Measurements from ENCODE around the gene HEXIM2.

The HEXIM2 gene

GRCh38 chr17:45150911-45151809, 10.5 kb upstream of the HEXIM2 start (continued):
- TF ChIP-seq ZBTB26 (tag by site-specific recombination; optimal IDR thresholded peaks at IDR 0.05) (no peak), MZF1 (tag by site-specific recombination; IDR thresholded peaks at IDR 0.05; ENCODE audit: borderline replicate concordance) (peak; percentile 29; the same call in 1 of the 2 replicates), ZNF433 (tag by site-specific recombination; IDR thresholded peaks at IDR 0.05; ENCODE audit: low read depth) (no peak), ZNF596 (tag by site-specific recombination; IDR thresholded peaks at IDR 0.05) (no peak), KLF17 (tag by site-specific recombination; IDR thresholded peaks at IDR 0.05) (no peak)

GRCh38 chr17:45155029-45155428, 6.6 kb upstream of the HEXIM2 start:
- CTCF ChIA-PET = interaction anchor here (1.3 to 10.8 kb wide), 3 partner anchors 20 to 231 kb away, joined by 3 to 209 read pairs (median 81); partner anchors contain the start of genes ACBD4 and PLCD3
- H3K4me3 ChIP-seq (ENCODE audit: low read depth, low read length) = no peak overlapping the region
- peaks cover 0 to 3% of the 10 kb centered on the region in 2 experiments; a peak in 1 of 3 replicates for H3K36me3 ChIP-seq (ENCODE audit: control insufficient read depth in 2 of 2, insufficient read depth in 1 of 2, low read length in 2 of 2)
- H3K9me3 ChIP-seq (ENCODE audit: control insufficient read depth, insufficient read depth, low read depth, low read length) = no peaks in the 10 kb centered on the region
- POLR2A ChIA-PET = interaction anchor here (0.7 to 1.4 kb wide), 7 partner anchors 13 to 1000 kb away, joined by 3 to 10 read pairs (median 5); partner anchors contain the start of genes ACBD4 and MAP3K14
- no peak overlapping the region for H3K27ac ChIP-seq (ENCODE audit: extremely low read depth, low read depth, low read length)
- H3K4me1 ChIP-seq (ENCODE audit: control insufficient read depth, insufficient read depth, low read length) = peaks cover 19% of the 10 kb centered on the region
- TF ChIP-seq ZNF621 (tag by site-specific recombination; IDR thresholded peaks at IDR 0.05) (no peak), ZNF362 (tag by site-specific recombination; IDR thresholded peaks at IDR 0.05) (peak; percentile 73; the same call in 1 of the 2 replicates)

- no peaks in the 10 kb centered on the region for H3K36me3 ChIP-seq (ENCODE audit: control insufficient read depth in 2 of 2, insufficient read depth in 1 of 2, low read length in 2 of 2)
- TF ChIP-seq RBAK (tag by site-specific recombination; IDR thresholded peaks at IDR 0.05) (no peak), PRDM6 (tag by site-specific recombination; IDR thresholded peaks at IDR 0.05) (peak; percentile 52; the same call in 1 of the 2 replicates)
- ChIA-PET POLR2A (interaction anchor here (0.7 to 1.4 kb wide), 6 partner anchors 14 to 1001 kb away, joined by 3 to 10 read pairs (median 6); partner anchors contain the start of genes ACBD4 and MAP3K14), CTCF (interaction anchor here (0.7 to 10.8 kb wide), 5 partner anchors 17 to 230 kb away, joined by 3 to 209 read pairs (median 3); partner anchors contain the start of genes ACBD4 and PLCD3)
- peaks cover 21% of the 10 kb centered on the region for H3K4me1 ChIP-seq (ENCODE audit: control insufficient read depth, insufficient read depth, low read length)
- no peaks in the 10 kb centered on the region for H3K9me3 ChIP-seq (ENCODE audit: control insufficient read depth, insufficient read depth, low read depth, low read length)
- 0 out of 2 replicates have a peak overlapping the region, but pooled peaks have one; percentile 21 for H3K27ac ChIP-seq (ENCODE audit: extremely low read depth, low read depth, low read length)
- no peak overlapping the region for H3K4me3 ChIP-seq (ENCODE audit: low read depth, low read length)
Measured at GRCh38 chr17:45155483-45155882, 6.2 kb upstream of the HEXIM2 start.

GRCh38 chr17:45156242-45156641, 5.4 kb upstream of the HEXIM2 start:
- H3K36me3 ChIP-seq (ENCODE audit: control insufficient read depth in 2 of 2, insufficient read depth in 1 of 2, low read length in 2 of 2) = no peaks in the 10 kb centered on the region
- TF ChIP-seq KLF8 (tag by site-specific recombination; IDR thresholded peaks at IDR 0.05) = no peak
- TF ChIP-seq ZNF121 (tag by site-specific recombination; IDR thresholded peaks at IDR 0.05) = 0 out of 2 replicates have a peak, but pooled peaks have one; percentile 42
- no peak for TF ChIP-seq SETDB1 (IDR thresholded peaks at IDR 0.05; ENCODE audit: insufficient read length, low read length)
- no peak for TF ChIP-seq ZSCAN5A (tag by site-specific recombination; IDR thresholded peaks at IDR 0.05)
- TF ChIP-seq ZNF513 (tag by site-specific recombination; IDR thresholded peaks at IDR 0.05) = no peak
- no peak for TF ChIP-seq ZBTB7A (tag by site-specific recombination; IDR thresholded peaks at IDR 0.05; ENCODE audit: low read depth)
- TF ChIP-seq ZNF768 (tag by site-specific recombination; IDR thresholded peaks at IDR 0.05) = no peak
- no peak for TF ChIP-seq WT1 (tag by site-specific recombination; IDR thresholded peaks at IDR 0.05)
- TF ChIP-seq ZNF658 (tag by site-specific recombination; IDR thresholded peaks at IDR 0.05) = no peak

More at GRCh38 chr17:45156242-45156641, 5.4 kb upstream of the HEXIM2 start:
- H3K4me1 ChIP-seq (ENCODE audit: control insufficient read depth, insufficient read depth, low read length) = peaks cover 21% of the 10 kb centered on the region
- H3K9me3 ChIP-seq (ENCODE audit: control insufficient read depth, insufficient read depth, low read depth, low read length) = no peaks in the 10 kb centered on the region
- no peak overlapping the region for H3K27ac ChIP-seq (ENCODE audit: extremely low read depth, low read depth, low read length)
- CTCF ChIA-PET = interaction anchor here (0.7 to 10.8 kb wide), 6 partner anchors 17 to 1964 kb away, joined by 3 to 209 read pairs (median 3); partner anchors contain the start of genes ACBD4 and PLCD3
- H3K4me3 ChIP-seq (ENCODE audit: low read depth, low read length) = no peak overlapping the region
- POLR2A ChIA-PET = interaction anchor here (1.4 kb wide), 1 partner anchor 15 kb away, joined by 3 read pairs; no protein-coding TSS in a partner anchor

All from HEK293 (cell line).